ENCODE results near the gene TUBA1A.
A peak's percentile ranks its signal among the peaks of the same experiment; 100 is the strongest.

TUBA1A gene

GRCh38 chr12:49188916-49189367 lies at the start of gene TUBA1A:
TSS of gene TUBA1A (minus strand) at chr12:49189080. CDS start at chr12:49188979, 101 bp downstream.
- peak; percentile 99 for DNase-seq (ENCODE audit: extremely low read depth, low read depth)
- no peak for TF ChIP-seq CTCF (IDR thresholded peaks at IDR 0.05; ENCODE audit: low read depth, low read length)

GRCh38 chr12:49236423-49236822 lies 47.5 kb upstream of the TUBA1A start:
- TF ChIP-seq CTCF (IDR thresholded peaks at IDR 0.05; ENCODE audit: low read depth, low read length), result no peak
- DNase-seq (ENCODE audit: extremely low read depth, low read depth), result no peak

GRCh38 chr12:49233842-49234526 lies 45.1 kb upstream of the TUBA1A start:
- no peak for DNase-seq (ENCODE audit: extremely low read depth, low read depth)
- no peak for TF ChIP-seq CTCF (IDR thresholded peaks at IDR 0.05; ENCODE audit: low read depth, low read length)

GRCh38 chr12:49232940-49233841 lies 44.3 kb upstream of the TUBA1A start:
- no peak for DNase-seq (ENCODE audit: extremely low read depth, low read depth)
- TF ChIP-seq CTCF (IDR thresholded peaks at IDR 0.05; ENCODE audit: low read depth, low read length), result no peak

GRCh38 chr12:49231878-49232655 lies 43.2 kb upstream of the TUBA1A start:
- DNase-seq (ENCODE audit: extremely low read depth, low read depth), result no peak
- no peak for TF ChIP-seq CTCF (IDR thresholded peaks at IDR 0.05; ENCODE audit: low read depth, low read length)

GRCh38 chr12:49230805-49231194 lies 41.9 kb upstream of the TUBA1A start:
- no peak for DNase-seq (ENCODE audit: extremely low read depth, low read depth)
- no peak for TF ChIP-seq CTCF (IDR thresholded peaks at IDR 0.05; ENCODE audit: low read depth, low read length)

Data from AG09319 (cell line).